Endothelial cell of umbilical vein (primary cell): ENCODE data around the gene ACSM2A. TPM values are rescaled to one million over a fixed set of nuclear protein-coding genes. Genes with fewer than 3 reads are reported as not detected.
"Not testable (repeated sequence)": the region's sequence is repeated elsewhere in the genome, so short reads cannot be mapped to it uniquely, and the experiment has no call there.

Experiments
- BruUV-seq: library from RNA; stranded (reverse); fragments of 400-500 nt; replicated peaks from 2 replicates; lab custom pipeline; 2021; lab: Mats Ljungman, UMichigan
- CTCF ChIA-PET: fragments of 300-600, 350-600 bp; sonication (Branson Sonifier 250); formaldehyde crosslinking; loops from one replicate; lab custom pipeline; 2021; ENCODE audit warnings: antibody characterized with exemption, inconsistent platforms; lab: Charles Lee
- POLR2A ChIA-PET: fragments of 300-600, 350-600 bp; sonication (Branson Sonifier 250); formaldehyde crosslinking; loops from one replicate; lab custom pipeline; 2021; ENCODE audit warnings: antibody characterized with exemption, inconsistent platforms; lab: Charles Lee
- DNase-seq: peaks from one replicate; pipeline ENCODE4 v3.0.0-alpha.2; 2011; ENCODE audit warnings: low read depth, low spot score
- FAIRE-seq: peaks from 2 replicates; lab custom pipeline; 2011; peaks lifted over from hg19 to GRCh38; lab: Jason Lieb, UNC
- H2AFZ ChIP-seq: 2 replicates; pipeline ENCODE4 v1.6.0; 2012; ENCODE audit warnings: low read depth, low read length, control low read depth, inconsistent platforms
- H3K27ac ChIP-seq: 2 replicates; pipeline ENCODE4 v1.5.1; 2011; ENCODE audit warnings: low read depth, mild to moderate bottlenecking, control low read depth, low read length, moderate library complexity; ENCODE audit not compliant: insufficient read depth
- H3K27me3 ChIP-seq, 2 experiments: 2 replicates each; pipeline versions ENCODE4 v1.6.0 to v1.6.1; 2011; ENCODE audit warnings: low read length in 2 of 2, mixed read lengths in 1 of 2; ENCODE audit not compliant: control insufficient read depth in 2 of 2, insufficient read depth in 2 of 2
- H3K36me3 ChIP-seq, 2 experiments: 2 replicates in 1 of 2; 3 replicates in 1 of 2; pipeline ENCODE4 v1.5.1; 2011; ENCODE audit warnings: low read length in 2 of 2, mild to moderate bottlenecking in 1 of 2, moderate library complexity in 1 of 2; ENCODE audit not compliant: control insufficient read depth in 2 of 2, insufficient read depth in 2 of 2; ENCODE audit errors: extremely low read depth in 1 of 2
- H3K4me1 ChIP-seq: 3 replicates; pipeline ENCODE4 v1.5.1; 2011; ENCODE audit warnings: mild to moderate bottlenecking, low read length; ENCODE audit not compliant: control insufficient read depth, insufficient read depth; ENCODE audit errors: extremely low read depth
- H3K4me2 ChIP-seq: 2 replicates; pipeline ENCODE4 v1.6.1; 2011; ENCODE audit warnings: low read length, control low read depth, mixed read lengths; ENCODE audit not compliant: insufficient read depth
- H3K4me3 ChIP-seq, 3 experiments: fragments of 200-600 bp in 1 of 3; sonication (generic), shearing (Covaris generic) in 1 of 3; replicated peaks in 1 of 3; 2 replicates each; pipeline ENCODE4 v1.5.1; 2011 to 2016; ENCODE audit warnings: control low read depth in 3 of 3, low read length in 3 of 3, mild to moderate bottlenecking in 2 of 3, inconsistent platforms in 1 of 3, low read depth in 1 of 3, moderate library complexity in 1 of 3; ENCODE audit not compliant: insufficient read depth in 1 of 3
- H3K79me2 ChIP-seq: 2 replicates; pipeline ENCODE4 v1.6.0; 2012; ENCODE audit warnings: low read length, inconsistent platforms; ENCODE audit not compliant: control insufficient read depth, insufficient read depth
- H3K9ac ChIP-seq: replicated peaks from 2 replicates; pipeline ENCODE3; 2011; ENCODE audit warnings: low read length, control low read depth; ENCODE audit not compliant: insufficient read depth; ENCODE audit errors: extremely low read depth
- H3K9me1 ChIP-seq: replicated peaks from 3 replicates; pipeline ENCODE4 v1.6.0; 2011; ENCODE audit warnings: mild to moderate bottlenecking, low read length; ENCODE audit not compliant: control insufficient read depth, insufficient read depth; ENCODE audit errors: extremely low read depth
- H3K9me3 ChIP-seq: replicated peaks from 2 replicates; pipeline ENCODE4 v1.5.1; 2012; ENCODE audit warnings: low read length, inconsistent platforms; ENCODE audit not compliant: control insufficient read depth, insufficient read depth
- H4K20me1 ChIP-seq: replicated peaks from 2 replicates; pipeline ENCODE3; 2011; ENCODE audit warnings: mild to moderate bottlenecking, low read length; ENCODE audit not compliant: control insufficient read depth, insufficient read depth; ENCODE audit errors: extremely low read depth
- dilution Hi-C: fragments of 300-500 bp; cut with MboI; formaldehyde crosslinking; loops from one replicate; pipeline ENCODE4 v1.15.0; 2019; ENCODE audit warnings: low sequenced_read_pairs; ENCODE audit not compliant: extremely low pct_ligation_motif_present
- intact Hi-C: fragments of 100-400 bp; cut with micrococcal nuclease; formaldehyde crosslinking; loops from one replicate; pipeline ENCODE4 v1.10.0; 2022
- polyA plus RNA-seq, 4 experiments: library from polyadenylated mRNA; depleted of rRNA in 3 of 4; stranded (reverse) in 3 of 4; unstranded in 1 of 4; fragments of >200 nt; gene quantifications; 2 replicates each; pipeline versions ENCODE4 v1.2.1 to v1.2.3, GENCODE V29; 2011 to 2012; ENCODE audit warnings: missing spikeins in 1 of 4
- total RNA-seq: library from RNA; stranded (reverse); gene quantifications from 2 replicates; pipeline ENCODE4 v1.2.3, GENCODE V29; 2021

ACSM2A gene
- total and polyA plus RNA-seq, 2 donors (not counting 3 experiments of a cell fraction or from before 2014, with no cell fraction given) = 0.03 TPM; not detected in 1

DNA sequence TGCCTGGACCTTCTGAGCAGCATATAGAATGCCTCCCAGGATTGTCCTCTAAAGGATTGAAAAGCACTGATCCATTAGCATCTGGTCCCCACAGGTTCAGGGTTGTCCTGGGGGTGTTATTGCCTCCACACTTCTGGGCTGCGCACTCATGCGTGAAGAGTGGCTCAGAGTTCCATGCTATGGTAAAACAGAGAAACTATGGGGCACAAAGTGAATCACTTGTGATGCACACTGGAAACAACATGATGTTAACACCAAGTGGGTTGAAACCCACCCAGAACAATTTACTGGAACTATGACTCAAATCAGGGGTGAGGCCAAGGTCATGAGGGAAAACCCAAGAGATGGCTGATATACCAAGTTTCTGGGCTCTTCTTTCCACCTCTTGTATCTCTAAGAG, 18.6 kb downstream of the ACSM2A start:
- H3K36me3 ChIP-seq, CTCF ChIA-PET, POLR2A ChIA-PET, H2AFZ ChIP-seq, H3K79me2 ChIP-seq, H3K9ac ChIP-seq, H3K27me3 ChIP-seq, H3K4me3 ChIP-seq, H3K27ac ChIP-seq, dilution Hi-C loops, FAIRE-seq, H3K9me3 ChIP-seq, H3K4me1 ChIP-seq, H3K9me1 ChIP-seq, DNase-seq, BruUV-seq, H3K4me2 ChIP-seq, H4K20me1 ChIP-seq: not testable (repeated sequence)
- intact Hi-C loops = loop anchor here (10.0 kb wide), 1 partner anchor 75 kb away; no protein-coding TSS in a partner anchor

- H2AFZ ChIP-seq, DNase-seq, POLR2A ChIA-PET, CTCF ChIA-PET, H3K4me2 ChIP-seq, H3K36me3 ChIP-seq, H3K27me3 ChIP-seq, H3K4me3 ChIP-seq, H3K9ac ChIP-seq, BruUV-seq, H4K20me1 ChIP-seq, H3K27ac ChIP-seq, FAIRE-seq, H3K4me1 ChIP-seq, H3K79me2 ChIP-seq, dilution Hi-C loops, H3K9me1 ChIP-seq, H3K9me3 ChIP-seq: not testable (repeated sequence)
- intact Hi-C loops = loop anchor here (10.0 kb wide), 1 partner anchor 74 kb away; no protein-coding TSS in a partner anchor
These were observed 19.4 kb downstream of the ACSM2A start for GRCh38 chr16:20470732-20471131.

DNA sequence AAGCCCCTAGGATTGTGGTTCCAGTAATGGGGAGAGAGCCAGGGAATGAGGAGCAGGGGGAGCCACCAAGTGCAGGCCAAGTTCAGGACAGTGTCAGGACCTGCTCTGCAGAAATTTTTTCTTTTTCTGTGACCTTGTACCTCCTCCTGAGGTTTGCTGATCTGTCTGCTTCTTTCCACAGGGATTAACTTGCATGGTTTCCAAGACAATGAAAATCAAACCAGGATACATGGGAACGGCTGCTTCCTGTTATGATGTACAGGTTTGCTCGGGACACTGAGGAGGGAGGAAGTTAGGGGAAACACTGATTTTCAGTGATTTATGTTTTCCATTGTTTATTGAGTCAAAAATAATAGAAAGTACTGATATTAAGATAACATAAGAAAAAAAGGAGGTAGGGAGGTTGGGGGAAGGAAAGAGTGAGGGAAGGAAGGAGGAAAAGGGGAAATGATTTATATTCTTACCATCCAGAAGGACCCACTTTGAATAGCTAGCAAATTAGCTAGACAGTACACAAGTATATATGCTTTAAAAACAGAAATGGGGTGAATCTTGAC, 25.9 kb downstream of the ACSM2A start:
- H3K4me2 ChIP-seq, H3K79me2 ChIP-seq, H4K20me1 ChIP-seq, CTCF ChIA-PET, POLR2A ChIA-PET, H3K27me3 ChIP-seq, H3K9me3 ChIP-seq, H3K36me3 ChIP-seq, H3K4me3 ChIP-seq, dilution Hi-C loops, H3K9ac ChIP-seq, H3K9me1 ChIP-seq, H3K4me1 ChIP-seq, H2AFZ ChIP-seq, BruUV-seq: not testable (repeated sequence)
- peak overlapping the region; percentile 23 for H3K27ac ChIP-seq
- DNase-seq = peak; percentile 27
- peak; percentile 74 for FAIRE-seq
- intact Hi-C loops = loop anchor here (10.0 kb wide), 1 partner anchor 68 kb away; no protein-coding TSS in a partner anchor

GRCh38 chr16:20483989-20484388, 32.7 kb downstream of the ACSM2A start:
- H3K27me3 ChIP-seq, H3K36me3 ChIP-seq, H3K9ac ChIP-seq, dilution Hi-C loops, H3K9me1 ChIP-seq, H3K4me2 ChIP-seq, POLR2A ChIA-PET, CTCF ChIA-PET, H2AFZ ChIP-seq, H3K9me3 ChIP-seq, H3K4me3 ChIP-seq, H3K4me1 ChIP-seq, H3K79me2 ChIP-seq, H4K20me1 ChIP-seq, DNase-seq, intact Hi-C loops, BruUV-seq, H3K27ac ChIP-seq: not testable (repeated sequence)
- peak; percentile 8 for FAIRE-seq
